WTC11 (cell line): Measurements from ENCODE around the gene CCM2.

Source experiments
- ATF2 ChIP-seq: sonication (generic); formaldehyde crosslinking; IDR thresholded peaks from 2 replicates; pipeline ENCODE4 v1.8.1; 2022; ENCODE audit warnings: low read depth, missing genetic modification reagents, borderline replicate concordance
- CREM ChIP-seq: sonication (generic); formaldehyde crosslinking; IDR thresholded peaks from 2 replicates; pipeline ENCODE4 v1.8.1; 2022; ENCODE audit warnings: mild to moderate bottlenecking, missing genetic modification reagents, moderate library complexity
- CTCF ChIP-seq: fragments of 200-600 bp; IDR thresholded peaks from 2 replicates; pipeline ENCODE4 v1.8.0; 2022; ENCODE audit warnings: antibody characterized with exemption
- ESRRA ChIP-seq: sonication (generic); formaldehyde crosslinking; IDR thresholded peaks from 2 replicates; pipeline ENCODE4 v1.8.1; 2022; ENCODE audit warnings: mild to moderate bottlenecking, missing genetic modification reagents, borderline replicate concordance
- FOXJ3 ChIP-seq: sonication (generic); formaldehyde crosslinking; IDR thresholded peaks from 2 replicates; pipeline ENCODE4 v1.9.0; 2021; ENCODE audit warnings: missing genetic modification reagents, mild to moderate bottlenecking, borderline replicate concordance
- FOXP4 ChIP-seq: sonication (generic); formaldehyde crosslinking; IDR thresholded peaks from 2 replicates; pipeline ENCODE4 v1.8.0; 2022; ENCODE audit warnings: mild to moderate bottlenecking, missing genetic modification reagents
- KAT7 ChIP-seq: sonication (generic); formaldehyde crosslinking; IDR thresholded peaks from 2 replicates; pipeline ENCODE4 v1.8.1; 2023; ENCODE audit warnings: missing genetic modification reagents, mild to moderate bottlenecking, borderline replicate concordance
- NFYB ChIP-seq: sonication (generic); formaldehyde crosslinking; conservative IDR thresholded peaks from 2 replicates; pipeline ENCODE4 v1.8.0; 2022; ENCODE audit warnings: low read depth, missing genetic modification reagents
- PREB ChIP-seq: sonication (generic); formaldehyde crosslinking; IDR thresholded peaks from 2 replicates; pipeline ENCODE4 v1.8.1; 2022; ENCODE audit warnings: mild to moderate bottlenecking, missing genetic modification reagents, moderate library complexity, borderline replicate concordance
- SP1 ChIP-seq: sonication (generic); formaldehyde crosslinking; conservative IDR thresholded peaks from 2 replicates; pipeline ENCODE4 v1.8.1; 2022; ENCODE audit warnings: missing genetic modification reagents
- ZNF396 ChIP-seq: fragments of 250-450 bp; sonication (Bioruptor Pico); IDR thresholded peaks from 2 replicates; pipeline ENCODE4 v1.8.0; 2021; ENCODE audit warnings: mild to moderate bottlenecking, moderate library complexity, borderline replicate concordance

DNA sequence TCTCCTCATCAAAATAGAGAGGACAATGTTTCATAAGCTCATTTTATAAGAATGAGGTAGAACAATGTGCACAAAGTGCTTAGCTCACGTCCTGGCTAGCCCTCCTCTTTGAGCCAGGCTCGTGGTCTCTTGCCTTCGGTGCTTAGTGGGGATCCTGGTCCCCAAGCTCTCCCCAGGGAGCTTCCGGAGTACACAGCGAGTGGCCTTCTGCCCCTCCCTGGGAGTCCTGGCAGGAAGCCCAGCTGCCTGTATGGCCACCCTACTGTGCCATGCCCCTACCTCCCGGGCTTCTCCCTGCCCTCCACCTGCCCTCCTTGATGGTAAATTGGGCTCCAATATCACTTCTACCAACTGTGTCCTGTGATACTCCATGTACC lies 22.1 kb upstream of the CCM2 start:
- no peak for TF ChIP-seq CTCF
- no peak for TF ChIP-seq PREB (CRISPR knock-in tag)
- no peak for TF ChIP-seq FOXP4
- no peak for TF ChIP-seq CREM (CRISPR knock-in tag)
- TF ChIP-seq ZNF396 = no peak
- TF ChIP-seq SP1 = no peak
- TF ChIP-seq NFYB (CRISPR knock-in tag) = no peak
- TF ChIP-seq KAT7 (CRISPR knock-in tag) = no peak
- no peak for TF ChIP-seq ESRRA (CRISPR knock-in tag)
- TF ChIP-seq FOXJ3 (CRISPR knock-in tag) = no peak
- TF ChIP-seq ATF2 (CRISPR knock-in tag) = no peak
